NOMO-1 treated with dmso at 0.1 percent for 144 hours (cell line): ENCODE results near the gene C19orf67.

Experiments used
- DNase-seq: peaks from one replicate; lab custom pipeline; 2025; ENCODE audit not compliant: unreplicated experiment; lab: John Stamatoyannopoulos, UW

C19orf67 gene

GRCh38 chr19:14088634-14089411 is 3.2 kb upstream of the C19orf67 start:
- DNase-seq = no peak

- DNase-seq = no peak
These were observed 515 bp upstream of the C19orf67 start for GRCh38 chr19:14086098-14086497.

- DNase-seq = no peak
These were observed 3.0 kb downstream of the C19orf67 start for GRCh38 chr19:14082675-14082960.

GRCh38 chr19:14081797-14082674 is 3.5 kb downstream of the C19orf67 start:
- no peak for DNase-seq

- DNase-seq = peak; percentile 96
These were observed 4.4 kb downstream of the C19orf67 start for GRCh38 chr19:14080887-14081796.

- no peak for DNase-seq
These were observed 7.2 kb downstream of the C19orf67 start for GRCh38 chr19:14078411-14078810.

- no peak for DNase-seq
These were observed 11.4 kb downstream of the C19orf67 start for GRCh38 chr19:14073925-14074838.

- DNase-seq = peak; percentile 73
These were observed 12.2 kb downstream of the C19orf67 start for GRCh38 chr19:14073261-14073924.

- no peak for DNase-seq
These were observed 12.9 kb downstream of the C19orf67 start, which contains the start of gene MISP3 for GRCh38 chr19:14072535-14073260. MISP3 (plus strand) TSS chr19:14072786; CDS start chr19:14073310, 524 bp downstream.

- no peak for DNase-seq
These were observed 15.1 kb downstream of the C19orf67 start for GRCh38 chr19:14070268-14071050.

GRCh38 chr19:14066134-14066533 is 19.4 kb downstream of the C19orf67 start:
- DNase-seq = no peak

GRCh38 chr19:14063105-14063504 is 22.5 kb downstream of the C19orf67 start:
- DNase-seq = no peak

- DNase-seq = no peak
These were observed 23.1 kb downstream of the C19orf67 start for GRCh38 chr19:14062558-14062855.

GRCh38 chr19:14061751-14062557 is 23.6 kb downstream of the C19orf67 start, which contains the start of gene PALM3:
PALM3 (minus strand) TSS chr19:14062076; CDS start chr19:14061980, 96 bp downstream.
- no peak for DNase-seq

- no peak for DNase-seq
These were observed 24.4 kb downstream of the C19orf67 start for GRCh38 chr19:14061081-14061749.

GRCh38 chr19:14059652-14060155 is 25.9 kb downstream of the C19orf67 start:
- DNase-seq = no peak

- DNase-seq = no peak
These were observed 26.5 kb downstream of the C19orf67 start for GRCh38 chr19:14059093-14059480.
